Natural killer cell (primary cell): Measurements from ENCODE around the gene KLHL12. TPM values are rescaled to one million over a fixed set of nuclear protein-coding genes. Genes with fewer than 3 reads are reported as not detected.
A peak's percentile ranks its signal among the peaks of the same experiment; 100 is the strongest.

Experiments
- ATAC-seq, 3 donors: fragments of 150-1000 bp in 2 of 3; fragments of 200-7000 bp in 1 of 3; cut with Tn5 transposase; 1 replicate in 1 of 3; 2 replicates in 2 of 3; pipeline ENCODE4 v1.10.0; 2021; ENCODE audit warnings: mild to moderate bottlenecking in 2 of 3, moderate library complexity in 2 of 3
- DNase-seq, 2 donors: peaks; one replicate each; pipeline versions ENCODE4 v3.0.0 to v3.0.0-alpha.2; 2013 to 2021; ENCODE audit warnings: mixed read lengths in 1 of 2
- H3K27ac ChIP-seq: one replicate; pipeline ENCODE4 v1.5.1; 2013; ENCODE audit warnings: mild to moderate bottlenecking, low read length
- H3K27me3 ChIP-seq: one replicate; pipeline ENCODE4 v1.6.1; 2013; ENCODE audit warnings: low read length; ENCODE audit not compliant: control insufficient read depth, insufficient read depth
- H3K36me3 ChIP-seq: one replicate; pipeline ENCODE4 v1.6.1; 2013; ENCODE audit warnings: low read length; ENCODE audit not compliant: control insufficient read depth, insufficient read depth
- H3K4me1 ChIP-seq: one replicate; pipeline ENCODE4 v1.6.1; 2013; ENCODE audit warnings: low read length; ENCODE audit not compliant: control insufficient read depth, insufficient read depth
- H3K4me3 ChIP-seq: one replicate; pipeline ENCODE4 v1.5.1; 2013; ENCODE audit warnings: low read length
- H3K9me3 ChIP-seq: one replicate; pipeline ENCODE4 v1.6.1; 2013; ENCODE audit warnings: low read length; ENCODE audit not compliant: control insufficient read depth, insufficient read depth
- H3K27ac Mint-ChIP-seq, 2 donors: one replicate each; pipeline ENCODE4 v1.8.0; 2022; ENCODE audit warnings: mild to moderate bottlenecking in 2 of 2, mixed read lengths in 2 of 2, moderate library complexity in 1 of 2
- H3K27me3 Mint-ChIP-seq, 2 donors: one replicate each; pipeline ENCODE4 v1.8.0; 2022; ENCODE audit warnings: low read depth in 2 of 2, mixed read lengths in 2 of 2
- H3K36me3 Mint-ChIP-seq: one replicate; pipeline ENCODE4 v1.8.0; 2022; ENCODE audit warnings: mixed read lengths
- H3K4me1 Mint-ChIP-seq, 2 donors: one replicate each; pipeline ENCODE4 v1.8.0; 2022; ENCODE audit warnings: mixed read lengths in 2 of 2
- H3K4me3 Mint-ChIP-seq: one replicate; pipeline ENCODE4 v1.8.0; 2022; ENCODE audit warnings: mild to moderate bottlenecking, moderate library complexity, mixed read lengths
- H3K9me3 Mint-ChIP-seq, 2 donors: one replicate each; pipeline ENCODE4 v1.8.0; 2022; ENCODE audit warnings: mixed read lengths in 2 of 2
- WGBS: methylation state at CpG from one replicate; pipeline ENCODE4 v1.1.7; 2013; ENCODE audit warnings: missing lambda C conversion rate; ENCODE audit not compliant: insufficient coverage; 5-methylcytosine and 5-hydroxymethylcytosine counted together
- intact Hi-C: fragments of 100-400 bp; cut with micrococcal nuclease; formaldehyde crosslinking; loops from one replicate; pipeline ENCODE4 v1.14.2; 2022
- total RNA-seq, 4 donors: library from RNA; stranded (reverse); fragments of 120-200 nt in 1 of 4; gene quantifications; one replicate each; pipeline versions ENCODE4 v1.2.3 to v1.2.4, GENCODE V29; 2013 to 2022
- TF ChIP-seq, protein P1 (sequence below): fragments of 200-600 bp; IDR thresholded peaks from one replicate; pipeline ENCODE4 v1.8.0; 2022; ENCODE audit warnings: antibody characterized with exemption

KLHL12 gene
- total RNA-seq, 3 donors from 2014 or later (not counting 1 experiment from before 2014, with no cell fraction given): 19.2 to 23.2 (median 22.6) TPM

GRCh38 chr1:202964791-202965410 is 37.9 kb upstream of the KLHL12 start:
- peaks cover 25 to 27% of the 10 kb centered on the region in 2 donors for H3K4me1 Mint-ChIP-seq
- peaks cover 7% of the 10 kb centered on the region for H3K36me3 ChIP-seq
- no peaks in the 10 kb centered on the region for H3K36me3 Mint-ChIP-seq
- TF ChIP-seq, protein P1, sequence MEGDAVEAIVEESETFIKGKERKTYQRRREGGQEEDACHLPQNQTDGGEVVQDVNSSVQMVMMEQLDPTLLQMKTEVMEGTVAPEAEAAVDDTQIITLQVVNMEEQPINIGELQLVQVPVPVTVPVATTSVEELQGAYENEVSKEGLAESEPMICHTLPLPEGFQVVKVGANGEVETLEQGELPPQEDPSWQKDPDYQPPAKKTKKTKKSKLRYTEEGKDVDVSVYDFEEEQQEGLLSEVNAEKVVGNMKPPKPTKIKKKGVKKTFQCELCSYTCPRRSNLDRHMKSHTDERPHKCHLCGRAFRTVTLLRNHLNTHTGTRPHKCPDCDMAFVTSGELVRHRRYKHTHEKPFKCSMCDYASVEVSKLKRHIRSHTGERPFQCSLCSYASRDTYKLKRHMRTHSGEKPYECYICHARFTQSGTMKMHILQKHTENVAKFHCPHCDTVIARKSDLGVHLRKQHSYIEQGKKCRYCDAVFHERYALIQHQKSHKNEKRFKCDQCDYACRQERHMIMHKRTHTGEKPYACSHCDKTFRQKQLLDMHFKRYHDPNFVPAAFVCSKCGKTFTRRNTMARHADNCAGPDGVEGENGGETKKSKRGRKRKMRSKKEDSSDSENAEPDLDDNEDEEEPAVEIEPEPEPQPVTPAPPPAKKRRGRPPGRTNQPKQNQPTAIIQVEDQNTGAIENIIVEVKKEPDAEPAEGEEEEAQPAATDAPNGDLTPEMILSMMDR: no peak
- peaks cover 30% of the 10 kb centered on the region for H3K4me1 ChIP-seq
- H3K27ac ChIP-seq: no peak overlapping the region
- no peaks in the 10 kb centered on the region for H3K27me3 Mint-ChIP-seq
- H3K4me3 Mint-ChIP-seq: peak overlapping the region; percentile 50
- 97% methylated on average over 6 of the region's 6 CpGs for WGBS
- no peaks in the 10 kb centered on the region for H3K9me3 Mint-ChIP-seq
- H3K9me3 ChIP-seq: no peaks in the 10 kb centered on the region
- peak overlapping the region; percentile 73 to 83 for H3K27ac Mint-ChIP-seq
- DNase-seq (no peak), ATAC-seq (no peak)
- intact Hi-C loops: no loop called here
- H3K4me3 ChIP-seq: no peak overlapping the region
- no peaks in the 10 kb centered on the region for H3K27me3 ChIP-seq

- H3K4me1 ChIP-seq: peaks cover 16% of the 10 kb centered on the region
- Mint-ChIP-seq H3K9me3 (no peaks in the 10 kb centered on the region), H3K27ac (no peak overlapping the region), H3K36me3 (no peaks in the 10 kb centered on the region), H3K4me1 (peaks cover 24% of the 10 kb centered on the region in 2 donors), H3K4me3 (no peak overlapping the region), H3K27me3 (no peaks in the 10 kb centered on the region)
- no peak overlapping the region for H3K4me3 ChIP-seq
- DNase-seq (no peak), ATAC-seq (no peak)
- WGBS: 96% methylated on average over 5 of the region's 5 CpGs
- TF ChIP-seq, protein P1: no peak
- no peaks in the 10 kb centered on the region for H3K9me3 ChIP-seq
- intact Hi-C loops: no loop called here
- H3K27me3 ChIP-seq: no peaks in the 10 kb centered on the region
- peaks cover 7% of the 10 kb centered on the region for H3K36me3 ChIP-seq
- no peak overlapping the region for H3K27ac ChIP-seq
Measured at GRCh38 chr1:202961220-202961880, 34.3 kb upstream of the KLHL12 start.

DNA sequence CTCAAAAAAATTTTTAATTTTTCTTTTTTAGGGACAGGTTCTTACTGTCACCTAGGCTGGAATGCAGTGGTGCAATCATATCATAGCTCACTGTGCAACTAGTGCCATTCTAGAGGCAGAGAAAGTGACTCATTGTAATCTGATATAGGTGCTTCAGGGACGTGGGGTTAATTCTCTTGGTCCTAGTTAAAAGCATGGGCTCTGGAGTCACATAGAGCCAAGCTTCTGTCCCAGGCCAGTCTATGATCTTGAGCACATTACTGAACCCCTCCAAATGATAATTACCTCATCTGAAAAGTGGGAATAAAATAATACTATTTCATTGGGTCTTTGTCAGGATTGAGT is 32.2 kb upstream of the KLHL12 start:
- no peaks in the 10 kb centered on the region for H3K9me3 Mint-ChIP-seq
- H3K4me3 Mint-ChIP-seq: peak overlapping the region; percentile 86
- no peaks in the 10 kb centered on the region for H3K9me3 ChIP-seq
- H3K27me3 Mint-ChIP-seq: no peaks in the 10 kb centered on the region
- H3K4me3 ChIP-seq: no peak overlapping the region
- ATAC-seq: no peak
- H3K27me3 ChIP-seq: no peaks in the 10 kb centered on the region
- H3K36me3 ChIP-seq: peaks cover 7% of the 10 kb centered on the region
- H3K4me1 Mint-ChIP-seq: peaks cover 21 to 32% of the 10 kb centered on the region in 2 donors
- no peak for DNase-seq
- no peak overlapping the region for H3K27ac ChIP-seq
- intact Hi-C loops: loop anchor here (2.0 kb wide), 1 partner anchor 70 kb away; the partner anchor contains the start of gene RABIF
- TF ChIP-seq, protein P1: no peak
- 100% methylated on average over 1 of the region's 1 CpG for WGBS
- H3K4me1 ChIP-seq: peaks cover 13% of the 10 kb centered on the region
- no peaks in the 10 kb centered on the region for H3K36me3 Mint-ChIP-seq
- peak overlapping the region; percentile 85 to 90 for H3K27ac Mint-ChIP-seq
